KG1 (cell line): Measurements from ENCODE around the gene CAPZB.
"Not testable (repeated sequence)": the region's sequence is repeated elsewhere in the genome, so short reads cannot be mapped to it uniquely, and the experiment has no call there.

Experiments
- DNase-seq: peaks from one replicate; lab custom pipeline; 2025; lab: John Stamatoyannopoulos, UW

The CAPZB gene

GRCh38 chr1:19310061-19310460 is 175.3 kb downstream of the CAPZB start:
- DNase-seq: no peak

DNA sequence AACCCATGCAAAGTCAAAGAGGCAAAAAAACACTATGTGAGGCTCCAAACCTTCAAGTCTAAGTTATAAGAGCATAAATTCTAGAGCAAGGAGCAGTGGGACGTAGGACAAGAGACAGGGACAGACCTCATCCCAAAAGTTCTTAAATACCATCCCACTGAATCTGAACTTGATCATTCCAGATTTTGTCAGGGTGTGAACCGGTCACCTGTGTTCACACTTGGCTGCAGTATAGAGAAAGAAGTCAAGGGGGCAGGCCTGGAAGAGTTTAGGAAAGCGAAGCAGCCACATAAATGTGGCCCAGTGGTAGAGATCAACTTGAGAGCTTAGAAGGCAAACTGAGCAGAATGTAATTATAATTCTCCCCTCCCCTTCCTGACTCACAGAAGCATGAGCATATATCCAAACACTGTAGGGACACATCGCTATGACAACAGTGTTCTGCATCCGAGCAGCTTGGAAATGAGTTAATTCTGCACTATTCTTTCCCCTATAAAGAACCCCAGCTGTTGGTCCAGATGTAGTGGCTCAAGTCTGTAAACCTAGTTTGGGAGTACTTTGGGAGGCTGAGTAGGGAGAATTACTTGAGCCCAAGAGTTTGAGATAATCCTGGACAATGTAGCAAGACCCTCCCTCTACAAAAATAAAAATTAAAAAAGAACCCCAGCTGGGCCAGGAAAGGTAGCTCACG is 176.1 kb downstream of the CAPZB start:
- no peak for DNase-seq

- DNase-seq: no peak
Observed at GRCh38 chr1:19308509-19308907, 176.8 kb downstream of the CAPZB start.

- no peak for DNase-seq
Observed at GRCh38 chr1:19307794-19308508, 177.4 kb downstream of the CAPZB start.

- no peak for DNase-seq
Observed at GRCh38 chr1:19306941-19307340, 178.4 kb downstream of the CAPZB start.

DNA sequence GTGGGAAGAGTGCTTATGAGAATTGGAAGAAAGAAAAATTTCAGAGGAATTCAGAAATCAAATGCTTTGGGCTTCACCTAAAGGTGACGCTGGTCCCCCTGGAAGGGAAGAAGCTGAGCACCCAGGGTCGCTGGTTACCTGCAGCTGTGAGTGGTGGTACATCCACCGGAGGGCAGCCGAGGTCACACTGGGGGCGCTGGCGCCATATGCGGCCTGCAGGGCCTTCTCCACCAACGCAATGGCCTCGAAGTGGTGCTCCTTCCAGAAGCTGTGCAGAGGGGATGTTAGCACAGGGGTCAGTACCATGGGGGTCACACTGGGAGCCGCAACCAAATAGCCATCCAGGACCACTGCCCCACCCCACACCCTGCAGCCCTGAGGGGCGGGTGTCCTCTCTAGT is 179.5 kb downstream of the CAPZB start:
- no peak for DNase-seq

- DNase-seq: not testable (repeated sequence)
Observed at GRCh38 chr1:19304081-19304480, 181.3 kb downstream of the CAPZB start.

- no peak for DNase-seq
Observed at GRCh38 chr1:19300211-19300610, 185.1 kb downstream of the CAPZB start.

DNA sequence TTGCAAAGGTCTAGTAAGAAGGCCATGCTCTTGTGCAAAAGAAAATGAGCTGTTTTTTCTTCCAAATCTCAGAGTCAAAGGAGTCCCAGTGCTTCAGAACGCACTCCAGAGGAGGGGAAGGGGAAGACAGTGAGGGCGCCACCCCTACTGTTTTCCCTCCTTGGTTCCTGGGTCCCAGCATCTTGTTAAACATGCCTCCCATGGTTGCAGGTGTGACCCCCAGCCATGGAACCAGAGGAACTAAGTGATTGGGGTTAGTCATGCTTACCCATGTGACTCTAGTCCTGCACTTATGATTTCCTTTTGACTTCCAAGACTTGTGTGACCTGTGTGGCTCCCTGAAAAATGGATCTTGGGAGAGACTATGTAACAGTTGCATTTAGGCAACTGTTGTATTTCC is 190.7 kb downstream of the CAPZB start:
- no peak for DNase-seq

GRCh38 chr1:19289244-19289643 is 196.1 kb downstream of the CAPZB start:
- no peak for DNase-seq
